HCT116 (cell line): ENCODE measurements around the gene KIRREL3. TPM values are rescaled to one million over a fixed set of nuclear protein-coding genes. Genes with fewer than 3 reads are reported as not detected.
A peak's percentile ranks its signal among the peaks of the same experiment; 100 is the strongest.

Experiments
- ATAC-seq: fragments of 200-7000 bp; cut with Tn5 transposase; 2 replicates; pipeline ENCODE4 v1.9.1; 2020; ENCODE audit warnings: mild to moderate bottlenecking, moderate library complexity
- BruUV-seq: library from RNA; stranded (reverse); fragments of 400-500 nt; replicated peaks from 2 replicates; lab custom pipeline; 2021; lab: Mats Ljungman, UMichigan
- CTCF ChIA-PET: fragments of 300-600 bp; sonication (Branson Sonifier 250); formaldehyde crosslinking; loops from one replicate; lab custom pipeline; 2021; ENCODE audit warnings: antibody characterized with exemption; lab: Charles Lee
- POLR2A ChIA-PET: fragments of 300-600, 350-600 bp; sonication (Branson Sonifier 250); formaldehyde crosslinking; loops from one replicate; lab custom pipeline; 2021; ENCODE audit warnings: antibody characterized with exemption; lab: Charles Lee
- RAD21 ChIA-PET, 2 experiments: fragments of 300-600 bp; sonication (Branson Sonifier 250); formaldehyde crosslinking; loops; one replicate each; lab custom pipeline; 2023; ENCODE audit warnings: low total read pairs in 2 of 2; ENCODE audit not compliant: uncharacterized antibody in 2 of 2, unreplicated experiment in 2 of 2, low non-redundant PET in 1 of 2; lab: Charles Lee
- DNase-seq: peaks from one replicate; pipeline ENCODE4 v3.0.0-alpha.2; 2010; ENCODE audit warnings: low read depth, low spot score
- H2AFZ ChIP-seq: fragments of 200-600 bp; shearing (Covaris generic), sonication (generic); 2 replicates; pipeline ENCODE4 v1.6.1; 2017; ENCODE audit warnings: low read depth, mixed run types, mixed read lengths, antibody characterized with exemption, low read length; ENCODE audit not compliant: poor library complexity, severe bottlenecking
- H3K27ac ChIP-seq: 2 replicates; pipeline ENCODE4 v1.5.1; 2012; ENCODE audit warnings: low read depth, low read length
- H3K27me3 ChIP-seq: fragments of 200-600 bp; sonication (generic); 2 replicates; pipeline ENCODE4 v1.6.1; 2016; ENCODE audit warnings: mixed run types, low read length, mixed read lengths; ENCODE audit not compliant: insufficient read depth
- H3K36me3 ChIP-seq, 2 experiments: fragments of 200-500 bp in 1 of 2; fragments of 200-600 bp in 1 of 2; sonication (Bioruptor generic) in 1 of 2; sonication (generic) in 1 of 2; 2 replicates each; pipeline versions ENCODE4 v1.5.1 to v1.6.1; 2014 to 2016; ENCODE audit warnings: low read length in 2 of 2, inconsistent platforms in 1 of 2, mixed read lengths in 1 of 2, mixed run types in 1 of 2; ENCODE audit not compliant: insufficient read depth in 2 of 2, control insufficient read depth in 1 of 2
- H3K4me1 ChIP-seq, 2 experiments: fragments of 200-600 bp in 1 of 2; sonication (generic) in 1 of 2; 2 replicates each; pipeline versions ENCODE4 v1.5.1 to v1.6.1; 2012 to 2017; ENCODE audit warnings: low read length in 2 of 2, inconsistent platforms in 1 of 2, mild to moderate bottlenecking in 1 of 2, mixed read lengths in 1 of 2, mixed run types in 1 of 2, moderate library complexity in 1 of 2; ENCODE audit not compliant: insufficient read depth in 2 of 2, control insufficient read depth in 1 of 2
- H3K4me2 ChIP-seq: fragments of 200-600 bp; sonication (generic); 2 replicates; pipeline ENCODE4 v1.6.1; 2017; ENCODE audit warnings: mixed run types, low read length, mixed read lengths
- H3K4me3 ChIP-seq, 2 experiments: fragments of 200-600 bp in 1 of 2; sonication (generic) in 1 of 2; replicated peaks in 1 of 2; 2 replicates each; pipeline ENCODE4 v1.5.1; 2011 to 2016; ENCODE audit warnings: low read length in 2 of 2, control low read depth in 1 of 2, low read depth in 1 of 2, mild to moderate bottlenecking in 1 of 2, mixed read lengths in 1 of 2, mixed run types in 1 of 2
- H3K79me2 ChIP-seq: fragments of 200-600 bp; sonication (generic); 2 replicates; pipeline ENCODE4 v1.6.1; 2017; ENCODE audit warnings: mild to moderate bottlenecking, mixed run types, low read length, moderate library complexity, mixed read lengths; ENCODE audit not compliant: insufficient read depth
- H3K9ac ChIP-seq: fragments of 200-600 bp; sonication (generic); 2 replicates; pipeline ENCODE4 v1.6.1; 2016; ENCODE audit warnings: low read length, mixed read lengths
- H3K9me2 ChIP-seq: fragments of 200-600 bp; sonication (generic), shearing (Covaris generic); 2 replicates; pipeline ENCODE4 v1.6.1; 2017; ENCODE audit warnings: mixed run types, mild to moderate bottlenecking, moderate library complexity; ENCODE audit not compliant: insufficient read depth
- H3K9me3 ChIP-seq, 2 experiments: fragments of 200-500 bp in 1 of 2; fragments of 200-600 bp in 1 of 2; sonication (Bioruptor generic) in 1 of 2; sonication (generic) in 1 of 2; 2 replicates each; pipeline ENCODE4 v1.6.1; 2014 to 2017; ENCODE audit warnings: low read length in 2 of 2, mixed read lengths in 2 of 2, inconsistent platforms in 1 of 2, low read depth in 1 of 2, mild to moderate bottlenecking in 1 of 2, mixed run types in 1 of 2, moderate library complexity in 1 of 2; ENCODE audit not compliant: control insufficient read depth in 1 of 2, insufficient read depth in 1 of 2
- H4K20me1 ChIP-seq: fragments of 200-600 bp; sonication (generic), shearing (Covaris generic); 2 replicates; pipeline ENCODE4 v1.6.1; 2017; ENCODE audit warnings: mixed run types, mild to moderate bottlenecking, moderate library complexity; ENCODE audit not compliant: insufficient read depth
- ATF3 ChIP-seq: IDR thresholded peaks from 2 replicates; pipeline ENCODE4 v1.6.1; 2012
- CBX3 ChIP-seq: IDR thresholded peaks from 2 replicates; pipeline ENCODE4 v1.6.1; 2012; ENCODE audit warnings: low read depth
- CEBPB ChIP-seq: IDR thresholded peaks from 2 replicates; pipeline ENCODE4 v1.6.1; 2012; ENCODE audit warnings: low read depth
- CTCF ChIP-seq, 3 experiments: fragments of 200-600 bp in 1 of 3; sonication (generic) in 1 of 3; IDR thresholded peaks in 2 of 3; conservative IDR thresholded peaks in 1 of 3; 2 replicates each; pipeline ENCODE4 v1.5.1; 2012 to 2017; ENCODE audit warnings: low read depth in 2 of 3, low read length in 2 of 3, antibody characterized with exemption in 1 of 3, borderline replicate concordance in 1 of 3, control low read depth in 1 of 3, mild to moderate bottlenecking in 1 of 3, mixed read lengths in 1 of 3, mixed run types in 1 of 3, moderate library complexity in 1 of 3; ENCODE audit not compliant: insufficient read depth in 1 of 3
- EGR1 ChIP-seq: IDR thresholded peaks from 2 replicates; pipeline ENCODE4 v1.6.1; 2012; ENCODE audit warnings: low read depth
- EZH2 ChIP-seq: fragments of 200-600 bp; sonication (generic); IDR thresholded peaks from 2 replicates; pipeline ENCODE4 v1.6.1; 2017; ENCODE audit warnings: antibody characterized with exemption, mixed run types
- EZH2phosphoT487 ChIP-seq: fragments of 200-600 bp; IDR thresholded peaks from 2 replicates; pipeline ENCODE4 v1.6.1; 2018; ENCODE audit warnings: antibody characterized with exemption, borderline replicate concordance
- FOSL1 ChIP-seq: IDR thresholded peaks from 2 replicates; pipeline ENCODE4 v1.6.1; 2012; ENCODE audit warnings: low read depth
- JUND ChIP-seq: IDR thresholded peaks from 2 replicates; pipeline ENCODE4 v1.6.1; 2012
- MAX ChIP-seq: IDR thresholded peaks from 2 replicates; pipeline ENCODE4 v1.6.1; 2012
- POLR2A ChIP-seq: IDR thresholded peaks from 2 replicates; pipeline ENCODE4 v1.7.0; 2011; ENCODE audit warnings: borderline replicate concordance; ENCODE audit not compliant: insufficient read depth, insufficient read length; ENCODE audit errors: extremely low read depth
- POLR2AphosphoS5 ChIP-seq: IDR thresholded peaks from 2 replicates; pipeline ENCODE4 v1.6.1; 2011; ENCODE audit warnings: mild to moderate bottlenecking, low read depth, low read length, moderate library complexity
- RAD21 ChIP-seq: IDR thresholded peaks from 2 replicates; pipeline ENCODE4 v1.6.1; 2012; ENCODE audit warnings: low read depth, mild to moderate bottlenecking
- REST ChIP-seq: IDR thresholded peaks from 2 replicates; pipeline ENCODE4 v1.6.1; 2012; ENCODE audit warnings: low read depth
- SRF ChIP-seq: IDR thresholded peaks from 2 replicates; pipeline ENCODE4 v1.6.1; 2012; ENCODE audit warnings: low read depth
- TCF7L2 ChIP-seq: IDR thresholded peaks from 2 replicates; pipeline ENCODE4 v1.7.0; 2011; ENCODE audit warnings: borderline replicate concordance, inconsistent platforms; ENCODE audit not compliant: insufficient read depth, insufficient read length; ENCODE audit errors: extremely low read depth
- ZBTB33 ChIP-seq: IDR thresholded peaks from 2 replicates; pipeline ENCODE4 v1.6.1; 2011; ENCODE audit warnings: mild to moderate bottlenecking, low read length, moderate library complexity; ENCODE audit not compliant: insufficient replicate concordance; ENCODE audit errors: extremely low read depth
- ZNF274 ChIP-seq: fragments of 200-500 bp; sonication (Bioruptor generic); IDR thresholded peaks from 2 replicates; pipeline ENCODE4 v1.6.1; 2014; ENCODE audit warnings: mild to moderate bottlenecking, low read depth, low read length, inconsistent platforms
- intact Hi-C: fragments of 100-400 bp; cut with micrococcal nuclease; formaldehyde crosslinking; loops from 2 replicates; pipeline ENCODE4 v1.10.0; 2022
- total RNA-seq: library from RNA; stranded (reverse); gene quantifications from one replicate; pipeline ENCODE4 v1.2.1, GENCODE V29; 2021; ENCODE audit not compliant: unreplicated experiment

Gene KIRREL3
- total RNA-seq, 1 experiment from 2014 or later, result not detected

- no peaks in the 10 kb centered on the region for H3K36me3 ChIP-seq
- CTCF ChIA-PET, result interaction anchor here (0.6 to 2.8 kb wide), 25 partner anchors 8 to 1027 kb away, joined by 3 to 74 read pairs (median 4); partner anchors contain the start of genes DCPS and HYLS1
- intact Hi-C loops, result no loop called here
- TF ChIP-seq CBX3, result no peak
- TF ChIP-seq MAX, result no peak
- TF ChIP-seq POLR2A, result no peak
- no peak for TF ChIP-seq CEBPB
- no peak for TF ChIP-seq JUND
- no peak for TF ChIP-seq ZNF274
- no peak for TF ChIP-seq RAD21
- TF ChIP-seq ATF3, result no peak
- no peak for TF ChIP-seq TCF7L2
- TF ChIP-seq POLR2AphosphoS5, result no peak
- TF ChIP-seq EZH2, result no peak
- TF ChIP-seq SRF, result no peak
- no peak for TF ChIP-seq FOSL1
- no peak for TF ChIP-seq REST
- TF ChIP-seq EZH2phosphoT487, result no peak
- TF ChIP-seq EGR1, result no peak
- no peak for TF ChIP-seq ZBTB33
- TF ChIP-seq CTCF (IDR thresholded peaks at IDR 0.05 in 2 of 3, conservative IDR thresholded peaks at IDR 0.05 in 1 of 3; ENCODE audit: borderline replicate concordance in 1 of 3, insufficient read depth in 1 of 3, low read depth in 2 of 3, low read length in 2 of 3), result no peak
- no peaks in the 10 kb centered on the region for H3K9me3 ChIP-seq
- peak overlapping the region; percentile 9 for H2AFZ ChIP-seq
- H3K27ac ChIP-seq, result no peak overlapping the region
- ATAC-seq (no peak), DNase-seq (no peak)
- no peak overlapping the region for H3K4me3 ChIP-seq
- H3K4me1 ChIP-seq, result peaks cover 2 to 7% of the 10 kb centered on the region in 2 experiments; a peak in 3 of 4 replicates
- BruUV-seq, result no TSS peak
- no peaks in the 10 kb centered on the region for H3K9me2 ChIP-seq
- no peaks in the 10 kb centered on the region for H4K20me1 ChIP-seq
- no peaks in the 10 kb centered on the region for H3K79me2 ChIP-seq
- POLR2A ChIA-PET, result interaction anchor here (0.9 kb wide), 1 partner anchor 37 kb away, joined by 3 read pairs; no protein-coding TSS in a partner anchor
- H3K27me3 ChIP-seq, result no peaks in the 10 kb centered on the region
- H3K9ac ChIP-seq, result no peak overlapping the region
- H3K4me2 ChIP-seq, result no peak overlapping the region
- RAD21 ChIA-PET, result interaction anchor here (0.6 to 1.7 kb wide), 7 partner anchors 38 to 181 kb away, joined by 3 to 10 read pairs (median 6); no protein-coding TSS in a partner anchor
Measured at GRCh38 chr11:126481303-126481680, 519.3 kb downstream of the KIRREL3 start.
